RWPE1 (cell line): Measurements from ENCODE around the gene ST14.

Source experiments
- CTCF ChIA-PET: fragments of 350-600 bp; sonication (Branson Sonifier 250); formaldehyde crosslinking; extraction: SDS; loops from one replicate; lab custom pipeline; 2021; lab: Yijun Ruan, JAX
- POLR2A ChIA-PET: fragments of 400-600 bp; formaldehyde crosslinking; extraction: SDS; loops from one replicate; lab custom pipeline; 2020; ENCODE audit warnings: antibody characterized with exemption; ENCODE audit not compliant: low non-redundant PET; lab: Yijun Ruan, JAX
- DNase-seq: peaks from one replicate; pipeline ENCODE4 v3.0.0; 2012; ENCODE audit warnings: low spot score
- H3K27ac ChIP-seq: fragments of 450-650 bp; 2 replicates; pipeline ENCODE4 v1.5.1; 2017
- CTCF ChIP-seq: fragments of 450-650 bp; conservative IDR thresholded peaks from 2 replicates; pipeline ENCODE4 v1.5.1; 2017; ENCODE audit warnings: low read depth, mild to moderate bottlenecking

Gene ST14

GRCh38 chr11:130159657-130160497 is at the start of gene ST14:
ST14 (plus strand) TSS chr11:130159782; CDS start chr11:130159980, 198 bp downstream.
- peak; percentile 79 for DNase-seq
- TF ChIP-seq CTCF: no peak
- ChIA-PET POLR2A (interaction anchor here (1.0 to 1.3 kb wide), 2 partner anchors 9 to 14 kb away, joined by 4 to 5 read pairs; no protein-coding TSS in a partner anchor), CTCF (interaction anchor here (0.6 to 1.2 kb wide), 3 partner anchors 14 to 53 kb away, joined by 4 to 8 read pairs (median 7); no protein-coding TSS in a partner anchor)
- H3K27ac ChIP-seq: no peak within 1 kb of the TSS

GRCh38 chr11:130110339-130111108 is 49.1 kb upstream of the ST14 start:
- POLR2A ChIA-PET: no interaction called here
- no peak overlapping the region for H3K27ac ChIP-seq
- TF ChIP-seq CTCF: no peak
- DNase-seq: no peak
- CTCF ChIA-PET: no interaction called here

- ChIA-PET CTCF (no interaction called here), POLR2A (no interaction called here)
- H3K27ac ChIP-seq: no peak overlapping the region
- DNase-seq: no peak
- no peak for TF ChIP-seq CTCF
Observed at GRCh38 chr11:130112071-130112830, 47.3 kb upstream of the ST14 start.

GRCh38 chr11:130114281-130114680 is 45.3 kb upstream of the ST14 start:
- DNase-seq: no peak
- ChIA-PET POLR2A (no interaction called here), CTCF (interaction anchor here (0.7 kb wide), 1 partner anchor 33 kb away, joined by 5 read pairs; no protein-coding TSS in a partner anchor)
- no peak for TF ChIP-seq CTCF
- H3K27ac ChIP-seq: no peak overlapping the region

GRCh38 chr11:130114726-130115125 is 44.9 kb upstream of the ST14 start:
- CTCF ChIA-PET: interaction anchor here (0.6 kb wide), 1 partner anchor 782 kb away, joined by 3 read pairs; no protein-coding TSS in a partner anchor
- DNase-seq: no peak
- POLR2A ChIA-PET: no interaction called here
- H3K27ac ChIP-seq: no peak overlapping the region
- TF ChIP-seq CTCF: no peak
